HepG2 (cell line): ENCODE data around the gene TRIM74.
"Not testable (repeated sequence)": the region's sequence is repeated elsewhere in the genome, so short reads cannot be mapped to it uniquely, and the experiment has no call there.

ENCODE experiments used
- FOXP1 ChIP-seq, 2 experiments: fragments of 450-650 bp in 1 of 2; IDR thresholded peaks; 2 replicates each; pipeline ENCODE4 v1.6.1; 2017 to 2018; ENCODE audit warnings: antibody characterized with exemption in 1 of 2
- GABPA ChIP-seq, 2 experiments: IDR thresholded peaks; 2 replicates each; pipeline ENCODE4 v1.6.1; 2011 to 2016; ENCODE audit warnings: low read depth in 2 of 2, low read length in 1 of 2, missing biosample characterization in 1 of 2, missing genetic modification characterization in 1 of 2
- POLR2A ChIP-seq, 2 experiments: IDR thresholded peaks; 2 replicates each; pipeline ENCODE4 v1.6.1; 2011; ENCODE audit warnings: low read depth in 2 of 2, low read length in 2 of 2, mild to moderate bottlenecking in 1 of 2, moderate library complexity in 1 of 2; ENCODE audit not compliant: insufficient read depth in 1 of 2
- POLR2AphosphoS2 ChIP-seq: IDR thresholded peaks from 2 replicates; pipeline ENCODE4 v1.6.1; 2011; ENCODE audit warnings: low read depth, low read length, improper control_type of control experiment
- RERE ChIP-seq: IDR thresholded peaks from 2 replicates; pipeline ENCODE4 v1.6.1; 2016; ENCODE audit warnings: low read depth, missing genetic modification reagents, missing compliant biosample characterization
- SRF ChIP-seq: IDR thresholded peaks from 2 replicates; pipeline ENCODE4 v1.6.1; 2011; ENCODE audit warnings: mild to moderate bottlenecking, low read depth, low read length, moderate library complexity
- TCF7L2 ChIP-seq: IDR thresholded peaks from 2 replicates; pipeline ENCODE4 v1.6.1; 2011; ENCODE audit warnings: mild to moderate bottlenecking, low read depth, low read length, moderate library complexity
- ZBTB2 ChIP-seq: sonication (generic); formaldehyde crosslinking; IDR thresholded peaks from 2 replicates; pipeline ENCODE4 v1.8.0; 2022; ENCODE audit warnings: low read depth, missing genetic modification reagents
- ZNF891 ChIP-seq: sonication (generic); formaldehyde crosslinking; IDR thresholded peaks from 2 replicates; pipeline ENCODE4 v1.5.0; 2020; ENCODE audit warnings: mild to moderate bottlenecking, missing genetic modification reagents
- TF ChIP-seq, protein P1 (sequence below): IDR thresholded peaks from 2 replicates; pipeline ENCODE4 v1.6.1; 2016; ENCODE audit warnings: mild to moderate bottlenecking

GRCh38 chr7:72911395-72911794 lies 57.9 kb downstream of the TRIM74 start:
- TF ChIP-seq POLR2A (IDR thresholded peaks at IDR 0.05; ENCODE audit: insufficient read depth in 1 of 2, low read depth in 2 of 2, low read length in 2 of 2); RERE (CRISPR knock-in tag); TCF7L2; FOXP1 (IDR thresholded peaks at IDR 0.05); FOXP1 (CRISPR knock-in tag; IDR thresholded peaks at IDR 0.05); POLR2AphosphoS2; SRF; ZBTB2; ZNF891 (CRISPR knock-in tag); GABPA (IDR thresholded peaks at IDR 0.05; ENCODE audit: low read depth, low read length); GABPA (CRISPR knock-in tag; IDR thresholded peaks at IDR 0.05; ENCODE audit: low read depth): not testable (repeated sequence)
- TF ChIP-seq, protein P1, sequence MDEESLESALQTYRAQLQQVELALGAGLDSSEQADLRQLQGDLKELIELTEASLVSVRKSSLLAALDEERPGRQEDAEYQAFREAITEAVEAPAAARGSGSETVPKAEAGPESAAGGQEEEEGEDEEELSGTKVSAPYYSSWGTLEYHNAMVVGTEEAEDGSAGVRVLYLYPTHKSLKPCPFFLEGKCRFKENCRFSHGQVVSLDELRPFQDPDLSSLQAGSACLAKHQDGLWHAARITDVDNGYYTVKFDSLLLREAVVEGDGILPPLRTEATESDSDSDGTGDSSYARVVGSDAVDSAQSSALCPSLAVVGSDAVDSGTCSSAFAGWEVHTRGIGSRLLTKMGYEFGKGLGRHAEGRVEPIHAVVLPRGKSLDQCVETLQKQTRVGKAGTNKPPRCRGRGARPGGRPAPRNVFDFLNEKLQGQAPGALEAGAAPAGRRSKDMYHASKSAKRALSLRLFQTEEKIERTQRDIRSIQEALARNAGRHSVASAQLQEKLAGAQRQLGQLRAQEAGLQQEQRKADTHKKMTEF = not testable (repeated sequence)
